HL-60 (cell line): ENCODE data around the gene CARM1.
"Not testable (repeated sequence)": the region's sequence is repeated elsewhere in the genome, so short reads cannot be mapped to it uniquely, and the experiment has no call there.

Experiments
- DNase-seq, 2 experiments: peaks; one replicate each; pipeline ENCODE4 v3.0.0-alpha.2; 2010 to 2020; ENCODE audit warnings: low read depth in 1 of 2, low spot score in 1 of 2
- H3K27ac ChIP-seq: fragments of 250-450 bp; sonication (Bioruptor Pico); replicated peaks from 2 replicates; pipeline ENCODE4 v1.5.1; 2020; ENCODE audit warnings: mild to moderate bottlenecking, moderate library complexity
- H3K27me3 ChIP-seq: fragments of 250-450 bp; sonication (Bioruptor Pico); 2 replicates; pipeline ENCODE4 v1.5.1; 2021; ENCODE audit warnings: mild to moderate bottlenecking, moderate library complexity; ENCODE audit not compliant: insufficient read depth, poor library complexity, severe bottlenecking
- H3K4me3 ChIP-seq: replicated peaks from 2 replicates; pipeline ENCODE4 v1.5.1; 2011; ENCODE audit warnings: mild to moderate bottlenecking, control low read depth, low read length; ENCODE audit not compliant: insufficient read depth
- CTCF ChIP-seq: IDR thresholded peaks from one replicate; pipeline ENCODE4 v1.5.1; 2011; ENCODE audit warnings: low read length, control low read depth, inconsistent platforms; ENCODE audit not compliant: insufficient read depth
- GABPA ChIP-seq: IDR thresholded peaks from 2 replicates; pipeline ENCODE4 v1.6.1; 2012; ENCODE audit warnings: low read depth
- POLR2AphosphoS5 ChIP-seq: IDR thresholded peaks from 2 replicates; pipeline ENCODE4 v1.6.1; 2012; ENCODE audit warnings: low read depth
- SPI1 ChIP-seq: IDR thresholded peaks from 2 replicates; pipeline ENCODE4 v1.6.1; 2012; ENCODE audit warnings: low read depth, mild to moderate bottlenecking, borderline replicate concordance
- TF ChIP-seq, protein P1 (sequence below): IDR thresholded peaks from 2 replicates; pipeline ENCODE4 v1.6.1; 2012; ENCODE audit warnings: low read depth; ENCODE audit not compliant: insufficient replicate concordance

The CARM1 gene

GRCh38 chr19:10876459-10877240 is 5.3 kb downstream of the CARM1 start:
- no peak overlapping the region for H3K4me3 ChIP-seq
- no peak overlapping the region for H3K27ac ChIP-seq
- no peaks in the 10 kb centered on the region for H3K27me3 ChIP-seq
- TF ChIP-seq GABPA (no peak), POLR2AphosphoS5 (no peak), SPI1 (no peak), CTCF (no peak)
- TF ChIP-seq, protein P1, sequence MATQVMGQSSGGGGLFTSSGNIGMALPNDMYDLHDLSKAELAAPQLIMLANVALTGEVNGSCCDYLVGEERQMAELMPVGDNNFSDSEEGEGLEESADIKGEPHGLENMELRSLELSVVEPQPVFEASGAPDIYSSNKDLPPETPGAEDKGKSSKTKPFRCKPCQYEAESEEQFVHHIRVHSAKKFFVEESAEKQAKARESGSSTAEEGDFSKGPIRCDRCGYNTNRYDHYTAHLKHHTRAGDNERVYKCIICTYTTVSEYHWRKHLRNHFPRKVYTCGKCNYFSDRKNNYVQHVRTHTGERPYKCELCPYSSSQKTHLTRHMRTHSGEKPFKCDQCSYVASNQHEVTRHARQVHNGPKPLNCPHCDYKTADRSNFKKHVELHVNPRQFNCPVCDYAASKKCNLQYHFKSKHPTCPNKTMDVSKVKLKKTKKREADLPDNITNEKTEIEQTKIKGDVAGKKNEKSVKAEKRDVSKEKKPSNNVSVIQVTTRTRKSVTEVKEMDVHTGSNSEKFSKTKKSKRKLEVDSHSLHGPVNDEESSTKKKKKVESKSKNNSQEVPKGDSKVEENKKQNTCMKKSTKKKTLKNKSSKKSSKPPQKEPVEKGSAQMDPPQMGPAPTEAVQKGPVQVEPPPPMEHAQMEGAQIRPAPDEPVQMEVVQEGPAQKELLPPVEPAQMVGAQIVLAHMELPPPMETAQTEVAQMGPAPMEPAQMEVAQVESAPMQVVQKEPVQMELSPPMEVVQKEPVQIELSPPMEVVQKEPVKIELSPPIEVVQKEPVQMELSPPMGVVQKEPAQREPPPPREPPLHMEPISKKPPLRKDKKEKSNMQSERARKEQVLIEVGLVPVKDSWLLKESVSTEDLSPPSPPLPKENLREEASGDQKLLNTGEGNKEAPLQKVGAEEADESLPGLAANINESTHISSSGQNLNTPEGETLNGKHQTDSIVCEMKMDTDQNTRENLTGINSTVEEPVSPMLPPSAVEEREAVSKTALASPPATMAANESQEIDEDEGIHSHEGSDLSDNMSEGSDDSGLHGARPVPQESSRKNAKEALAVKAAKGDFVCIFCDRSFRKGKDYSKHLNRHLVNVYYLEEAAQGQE: no peak
- no peak for DNase-seq

DNA sequence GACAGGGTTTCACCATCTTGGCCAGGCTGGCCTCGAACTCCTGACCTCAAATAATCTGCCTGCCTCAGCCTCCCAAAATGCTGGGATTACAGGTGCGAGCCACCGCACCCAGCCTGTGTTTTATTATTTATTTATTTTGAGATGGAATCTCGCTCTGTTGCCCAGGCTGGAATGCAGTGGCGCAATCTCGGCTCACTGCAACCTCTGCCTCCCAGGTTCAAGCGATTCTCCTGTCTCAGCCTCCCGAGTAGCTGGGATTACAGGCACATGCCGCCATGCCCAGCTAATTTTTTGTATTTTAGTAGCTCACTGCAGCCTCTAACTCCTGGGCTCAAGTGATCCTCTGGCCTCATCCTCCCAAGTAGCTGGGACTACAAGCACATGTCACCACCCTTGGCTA is 6.3 kb downstream of the CARM1 start:
- not testable (repeated sequence) for H3K4me3 ChIP-seq, H3K27ac ChIP-seq, H3K27me3 ChIP-seq, DNase-seq

- H3K27ac ChIP-seq: no peak overlapping the region
- TF ChIP-seq GABPA (no peak), CTCF (no peak), SPI1 (no peak), POLR2AphosphoS5 (no peak)
- TF ChIP-seq, protein P1: no peak
- no peak overlapping the region for H3K4me3 ChIP-seq
- no peaks in the 10 kb centered on the region for H3K27me3 ChIP-seq
- DNase-seq: no peak
Measured at GRCh38 chr19:10878253-10878652, 6.9 kb downstream of the CARM1 start.

GRCh38 chr19:10881403-10882107 is 10.2 kb downstream of the CARM1 start:
- Histone ChIP-seq H3K27me3 (no peaks in the 10 kb centered on the region), H3K27ac (no peak overlapping the region), H3K4me3 (no peak overlapping the region)
- DNase-seq: no peak
- TF ChIP-seq, protein P1: no peak
- TF ChIP-seq GABPA: no peak
